PC-3 (cell line): Measurements from ENCODE around the gene ZSCAN18.

Experiments used
- EZH2 ChIP-seq: fragments of 300-600 bp; sonication (generic); IDR thresholded peaks from one replicate; pipeline ENCODE4 v1.6.1; 2017; ENCODE audit warnings: antibody characterized with exemption, mild to moderate bottlenecking, low read length; ENCODE audit not compliant: unreplicated experiment
- TF ChIP-seq, protein P1 (sequence below): fragments of 300-600 bp; sonication (generic); conservative IDR thresholded peaks from 2 replicates; pipeline ENCODE4 v1.5.1; 2017; ENCODE audit warnings: antibody characterized with exemption, low read depth, mild to moderate bottlenecking, low read length

DNA sequence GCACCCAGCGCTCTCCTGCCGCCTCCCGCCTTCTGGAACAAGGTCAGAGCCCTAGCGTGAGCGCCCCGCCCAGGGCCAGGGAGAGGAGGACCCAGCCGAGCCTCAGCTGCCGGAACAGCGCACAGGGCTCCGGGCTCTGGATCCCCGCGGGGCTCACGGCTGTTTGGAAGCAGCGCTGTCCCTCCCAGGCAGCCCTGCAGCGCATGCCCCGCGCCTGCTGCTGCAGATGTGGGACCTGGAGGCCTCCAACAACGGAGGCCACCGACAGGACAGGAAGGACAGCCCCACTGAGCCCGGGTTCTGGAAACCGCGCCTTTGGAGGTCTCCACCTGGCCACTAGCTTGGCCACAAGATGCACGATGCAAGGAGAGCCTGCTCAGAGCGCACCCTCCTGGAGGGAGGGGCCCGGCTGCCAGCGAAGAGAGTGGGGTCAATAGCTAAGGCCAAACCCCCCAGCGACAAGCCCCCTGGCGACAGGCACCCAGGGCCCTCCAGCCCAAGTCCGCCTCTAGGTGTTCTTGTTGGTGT, 12.6 kb downstream of the ZSCAN18 start:
- TF ChIP-seq, protein P1, sequence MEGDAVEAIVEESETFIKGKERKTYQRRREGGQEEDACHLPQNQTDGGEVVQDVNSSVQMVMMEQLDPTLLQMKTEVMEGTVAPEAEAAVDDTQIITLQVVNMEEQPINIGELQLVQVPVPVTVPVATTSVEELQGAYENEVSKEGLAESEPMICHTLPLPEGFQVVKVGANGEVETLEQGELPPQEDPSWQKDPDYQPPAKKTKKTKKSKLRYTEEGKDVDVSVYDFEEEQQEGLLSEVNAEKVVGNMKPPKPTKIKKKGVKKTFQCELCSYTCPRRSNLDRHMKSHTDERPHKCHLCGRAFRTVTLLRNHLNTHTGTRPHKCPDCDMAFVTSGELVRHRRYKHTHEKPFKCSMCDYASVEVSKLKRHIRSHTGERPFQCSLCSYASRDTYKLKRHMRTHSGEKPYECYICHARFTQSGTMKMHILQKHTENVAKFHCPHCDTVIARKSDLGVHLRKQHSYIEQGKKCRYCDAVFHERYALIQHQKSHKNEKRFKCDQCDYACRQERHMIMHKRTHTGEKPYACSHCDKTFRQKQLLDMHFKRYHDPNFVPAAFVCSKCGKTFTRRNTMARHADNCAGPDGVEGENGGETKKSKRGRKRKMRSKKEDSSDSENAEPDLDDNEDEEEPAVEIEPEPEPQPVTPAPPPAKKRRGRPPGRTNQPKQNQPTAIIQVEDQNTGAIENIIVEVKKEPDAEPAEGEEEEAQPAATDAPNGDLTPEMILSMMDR: no peak
- TF ChIP-seq EZH2: no peak
